Measurements from ENCODE around the gene INO80E. TPM values are rescaled to one million over a fixed set of nuclear protein-coding genes. Genes with fewer than 3 reads are reported as not detected.
"Not testable (repeated sequence)": the region's sequence is repeated elsewhere in the genome, so short reads cannot be mapped to it uniquely, and the experiment has no call there.

Gene INO80E
- total RNA-seq, 2 donors from 2014 or later = 28.3 to 54.5 TPM

DNA sequence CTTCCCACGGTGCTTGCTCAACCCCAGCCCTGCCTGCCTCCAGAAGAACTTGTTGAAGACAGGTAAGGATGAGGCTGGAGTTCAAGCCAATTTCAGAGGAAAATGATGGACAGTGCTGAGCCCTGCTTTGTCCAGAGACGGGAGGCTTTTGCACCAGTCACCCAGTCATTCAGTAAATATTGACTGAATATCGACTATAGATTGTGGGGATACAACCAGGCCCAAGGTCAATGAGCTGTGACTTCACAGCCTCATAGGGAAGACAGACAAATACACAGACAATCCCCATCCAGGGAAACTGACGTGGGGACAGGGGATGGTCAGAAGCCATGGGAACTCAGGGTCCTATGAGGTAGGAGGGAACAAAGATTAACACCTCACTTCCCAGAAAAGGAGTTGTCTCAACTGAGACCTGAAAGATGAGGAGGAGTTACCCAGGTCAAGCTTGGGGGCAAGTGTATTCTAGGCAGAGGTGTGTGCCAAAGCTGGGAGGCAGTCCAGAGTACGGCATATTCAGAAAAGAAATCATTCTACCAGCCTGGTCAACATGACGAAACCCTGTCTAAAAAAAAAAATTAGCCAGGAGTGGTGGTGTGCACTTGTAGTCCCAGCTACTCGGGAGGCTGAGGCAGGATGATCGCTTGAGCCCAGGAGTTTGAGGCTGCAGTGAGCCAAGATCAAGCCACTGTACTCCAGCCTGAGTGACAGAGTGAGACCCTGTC, 20.7 kb downstream of the INO80E start:
- DNase-seq (no peak), ATAC-seq (no peak)
- peaks cover 0 to under 1% of the 10 kb centered on the region in 2 donors for H3K27me3 ChIP-seq
- H3K4me1 ChIP-seq = peaks cover 12% of the 10 kb centered on the region
- intact Hi-C loops (cut with DNase I) = no loop called here
- no peak overlapping the region for H3K4me3 ChIP-seq
- TF ChIP-seq POLR2A (IDR thresholded peaks at IDR 0.05) = no peak
- TF ChIP-seq, protein P1, sequence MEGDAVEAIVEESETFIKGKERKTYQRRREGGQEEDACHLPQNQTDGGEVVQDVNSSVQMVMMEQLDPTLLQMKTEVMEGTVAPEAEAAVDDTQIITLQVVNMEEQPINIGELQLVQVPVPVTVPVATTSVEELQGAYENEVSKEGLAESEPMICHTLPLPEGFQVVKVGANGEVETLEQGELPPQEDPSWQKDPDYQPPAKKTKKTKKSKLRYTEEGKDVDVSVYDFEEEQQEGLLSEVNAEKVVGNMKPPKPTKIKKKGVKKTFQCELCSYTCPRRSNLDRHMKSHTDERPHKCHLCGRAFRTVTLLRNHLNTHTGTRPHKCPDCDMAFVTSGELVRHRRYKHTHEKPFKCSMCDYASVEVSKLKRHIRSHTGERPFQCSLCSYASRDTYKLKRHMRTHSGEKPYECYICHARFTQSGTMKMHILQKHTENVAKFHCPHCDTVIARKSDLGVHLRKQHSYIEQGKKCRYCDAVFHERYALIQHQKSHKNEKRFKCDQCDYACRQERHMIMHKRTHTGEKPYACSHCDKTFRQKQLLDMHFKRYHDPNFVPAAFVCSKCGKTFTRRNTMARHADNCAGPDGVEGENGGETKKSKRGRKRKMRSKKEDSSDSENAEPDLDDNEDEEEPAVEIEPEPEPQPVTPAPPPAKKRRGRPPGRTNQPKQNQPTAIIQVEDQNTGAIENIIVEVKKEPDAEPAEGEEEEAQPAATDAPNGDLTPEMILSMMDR (IDR thresholded peaks at IDR 0.05) = no peak
- H3K27ac ChIP-seq = no peak overlapping the region
- WGBS, 2 donors = 56 to 60% methylated on average over 8 of the region's 8 CpGs
- H3K9me3 ChIP-seq = no peaks in the 10 kb centered on the region
- H3K36me3 ChIP-seq (replicated peaks in 1 of 2; ENCODE audit: insufficient read depth in 1 of 2, low read depth in 2 of 2) = no peaks in the 10 kb centered on the region

DNA sequence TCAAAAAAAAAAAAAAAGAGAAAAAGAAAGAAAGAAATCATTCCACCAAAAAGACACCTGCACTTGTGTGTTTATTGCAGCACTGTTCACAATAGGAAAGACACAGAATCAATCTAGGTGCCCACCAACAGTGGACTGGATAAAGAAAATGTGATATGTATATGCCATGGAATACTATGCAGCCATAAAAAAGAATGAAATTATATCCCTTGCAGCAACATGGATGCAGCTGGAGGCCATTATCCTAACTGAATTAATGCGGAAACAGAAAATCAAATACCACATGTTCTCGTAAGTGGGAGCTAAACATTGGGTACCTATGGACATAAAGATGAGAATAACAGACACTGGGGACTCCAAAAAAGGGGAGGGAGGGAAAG, 21.2 kb downstream of the INO80E start:
- intact Hi-C loops (cut with DNase I) = no loop called here
- no peak overlapping the region for H3K4me3 ChIP-seq
- peaks cover 14% of the 10 kb centered on the region for H3K4me1 ChIP-seq
- no peak overlapping the region for H3K27ac ChIP-seq
- ATAC-seq = no peak
- WGBS, 2 donors = 95 to 97% methylated on average over 2 of the region's 2 CpGs
- no peak for DNase-seq
- no peaks in the 10 kb centered on the region for H3K27me3 ChIP-seq
- H3K9me3 ChIP-seq = no peaks in the 10 kb centered on the region
- no peak for TF ChIP-seq POLR2A (IDR thresholded peaks at IDR 0.05)
- TF ChIP-seq, protein P1 (IDR thresholded peaks at IDR 0.05) = no peak
- H3K36me3 ChIP-seq (replicated peaks in 1 of 2; ENCODE audit: insufficient read depth in 1 of 2, low read depth in 2 of 2) = no peaks in the 10 kb centered on the region

DNA sequence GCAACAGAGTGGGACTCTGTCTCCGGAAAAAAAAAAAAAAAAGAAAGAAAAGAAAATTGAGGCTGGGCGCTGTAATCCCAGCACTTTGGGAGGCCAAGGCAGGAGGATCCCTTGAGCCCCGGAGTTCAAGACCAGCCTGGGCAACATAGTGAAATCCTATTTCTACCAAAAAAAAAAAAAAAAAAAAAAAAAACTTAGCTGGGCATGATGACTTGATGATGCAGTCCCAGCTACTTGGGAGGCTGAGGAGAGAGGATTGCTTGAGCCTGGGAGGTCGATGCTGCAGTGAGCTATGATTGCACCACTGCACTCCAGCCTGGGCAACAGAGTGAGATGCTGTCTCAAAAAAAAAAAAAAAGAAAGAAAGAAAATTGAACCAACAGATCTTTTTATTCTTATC, 21.9 kb downstream of the INO80E start:
- H3K9me3 ChIP-seq; ATAC-seq; H3K4me3 ChIP-seq; H3K36me3 ChIP-seq (replicated peaks in 1 of 2; ENCODE audit: insufficient read depth in 1 of 2, low read depth in 2 of 2); intact Hi-C loops (cut with DNase I); DNase-seq; H3K27ac ChIP-seq; H3K27me3 ChIP-seq: not testable (repeated sequence)
- 72 to 76% methylated on average over 4 of the region's 4 CpGs for WGBS, 2 donors
- peaks cover 14% of the 10 kb centered on the region for H3K4me1 ChIP-seq

DNA sequence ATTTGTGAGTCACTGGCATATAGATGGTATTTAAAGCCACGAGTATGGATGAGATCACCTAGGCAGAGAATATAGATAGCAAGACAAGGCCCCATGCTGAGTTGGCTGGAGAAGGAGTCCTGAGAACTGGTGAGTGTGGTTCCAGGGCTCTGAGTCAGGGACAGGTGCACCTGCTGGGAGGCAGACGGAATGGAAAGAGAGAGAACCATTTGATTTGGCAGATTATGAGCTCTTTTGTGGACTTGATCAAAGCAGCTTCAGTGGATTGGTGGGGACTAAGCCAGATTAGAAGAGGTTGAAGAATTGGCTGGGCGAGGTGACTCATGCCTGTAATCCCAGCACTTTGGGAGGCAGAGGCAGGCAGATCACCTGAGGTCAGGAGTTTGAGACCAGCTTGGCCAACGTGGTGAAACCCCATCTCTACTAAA, 22.7 kb downstream of the INO80E start:
- no peak for TF ChIP-seq POLR2A (IDR thresholded peaks at IDR 0.05)
- TF ChIP-seq, protein P1 (IDR thresholded peaks at IDR 0.05) = no peak
- intact Hi-C loops (cut with DNase I) = no loop called here
- no peak overlapping the region for H3K4me3 ChIP-seq
- no peaks in the 10 kb centered on the region for H3K27me3 ChIP-seq
- no peak for ATAC-seq
- peaks cover 14% of the 10 kb centered on the region for H3K4me1 ChIP-seq
- no peak overlapping the region for H3K27ac ChIP-seq
- H3K9me3 ChIP-seq = no peaks in the 10 kb centered on the region
- no peaks in the 10 kb centered on the region for H3K36me3 ChIP-seq (replicated peaks in 1 of 2; ENCODE audit: insufficient read depth in 1 of 2, low read depth in 2 of 2)
- no peak for DNase-seq
- WGBS, 2 donors = 59 to 60% methylated on average over 4 of the region's 4 CpGs

DNA sequence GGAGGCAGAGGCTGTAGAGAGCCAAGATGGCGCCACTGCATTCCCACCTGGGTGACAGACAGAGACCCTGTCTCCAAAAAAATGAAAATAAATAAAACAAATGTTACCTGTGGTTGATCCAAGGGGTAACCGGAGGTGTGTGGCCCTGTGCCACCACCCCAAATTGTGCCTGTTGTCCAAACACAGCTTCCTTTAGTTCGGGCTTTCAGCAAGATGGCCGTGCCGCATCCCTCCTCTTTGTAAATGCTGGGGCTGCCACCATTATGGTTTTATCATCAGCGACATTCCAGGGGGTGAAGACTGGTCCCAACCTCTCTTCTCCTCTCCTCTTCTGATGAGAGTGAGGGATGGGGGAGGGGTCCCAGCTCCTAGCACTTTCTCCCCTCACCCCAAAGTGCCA, 26.8 kb downstream of the INO80E start, which contains the start of gene C16orf92:
TSS of gene C16orf92 (plus strand) at position 312 of the 400 bp plus-strand sequence. CDS start 143 bp downstream, outside the sequence.
- no peak for ATAC-seq
- H3K4me1 ChIP-seq = peaks cover 14% of the 10 kb centered on the region
- intact Hi-C loops (cut with DNase I) = loop anchor here (10.0 kb wide), 1 partner anchor 328 kb away; no protein-coding TSS in a partner anchor
- no peak for DNase-seq
- no peak within 1 kb of the TSS for H3K27ac ChIP-seq
- TF ChIP-seq POLR2A (IDR thresholded peaks at IDR 0.05) = no peak
- TF ChIP-seq, protein P1 (IDR thresholded peaks at IDR 0.05) = no peak
- no peaks in the 10 kb centered on the region for H3K9me3 ChIP-seq
- peaks cover 0 to 10% of the 10 kb centered on the region in 2 donors for H3K27me3 ChIP-seq
- H3K36me3 ChIP-seq (replicated peaks in 1 of 2; ENCODE audit: insufficient read depth in 1 of 2, low read depth in 2 of 2) = no peaks in the 10 kb centered on the region
- H3K4me3 ChIP-seq = no peak within 1 kb of the TSS
- 58 to 67% methylated on average over 6 of the region's 6 CpGs for WGBS, 2 donors

All from body of pancreas (tissue), 4 donors.